ENCODE results near the gene RYK. TPM values are rescaled to one million over a fixed set of nuclear protein-coding genes. Genes with fewer than 3 reads are reported as not detected.

The RYK gene
- polyA plus RNA-seq, 1 of the 3 experiments (the other 2 are of a cell fraction) = 25.9 TPM

DNA sequence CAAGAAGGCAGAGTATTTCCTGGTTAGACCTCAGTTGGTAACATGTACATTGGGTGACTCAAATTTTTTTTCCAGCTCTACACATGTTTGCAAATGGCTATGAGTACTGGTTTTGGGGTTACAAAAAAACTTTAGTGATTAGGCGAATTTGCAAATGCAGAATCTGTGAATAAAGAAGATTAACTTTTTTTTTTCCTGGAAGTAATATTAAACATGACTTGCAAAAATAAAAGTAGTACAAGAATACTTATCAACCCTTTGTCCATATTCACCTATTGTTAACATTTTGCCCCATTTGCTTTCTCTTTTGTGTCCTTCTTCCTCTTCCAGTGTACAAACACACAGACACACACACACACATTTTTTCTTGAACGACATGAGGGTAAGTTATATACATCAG, 47.6 kb upstream of the RYK start (continued):
- TF ChIP-seq GATA2 (CRISPR knock-in tag; IDR thresholded peaks at IDR 0.05) (no peak), TAF1 (IDR thresholded peaks at IDR 0.05; ENCODE audit: borderline replicate concordance, low read depth, low read length) (no peak), POLR2AphosphoS5 (IDR thresholded peaks at IDR 0.05; ENCODE audit: low read depth, low read length) (no peak), FOXJ3 (CRISPR knock-in tag; IDR thresholded peaks at IDR 0.05) (no peak), USF2 (IDR thresholded peaks at IDR 0.05; ENCODE audit: borderline replicate concordance, low read depth, low read length) (no peak)

- H3K27me3 ChIP-seq (ENCODE audit: insufficient read depth) = no peaks in the 10 kb centered on the region
- no peaks in the 10 kb centered on the region for H3K36me3 ChIP-seq (replicated peaks in 1 of 2; ENCODE audit: control insufficient read depth in 1 of 2, insufficient read depth in 2 of 2, low read length in 1 of 2)
- DNase-seq = no peak
- no peaks in the 10 kb centered on the region for H3F3A ChIP-seq (replicated peaks; ENCODE audit: insufficient read depth)
- no peaks in the 10 kb centered on the region for H4K20me1 ChIP-seq (ENCODE audit: insufficient read depth)
- no peak overlapping the region for H3K4me2 ChIP-seq
- peaks cover 12% of the 10 kb centered on the region; the same call in 1 of the 2 replicates for H3K9me3 ChIP-seq
- H3K79me2 ChIP-seq (ENCODE audit: insufficient read depth) = no peaks in the 10 kb centered on the region
- no peak overlapping the region for H3K27ac ChIP-seq (ENCODE audit: low read depth in 2 of 2, low read length in 1 of 2)
- H3K4me1 ChIP-seq (ENCODE audit: control insufficient read depth in 1 of 2, insufficient read depth in 2 of 2, low read depth in 1 of 2, low read length in 1 of 2) = peaks cover 0 to 2% of the 10 kb centered on the region in 2 experiments; a peak in 1 of 4 replicates
- TF ChIP-seq SIN3A (IDR thresholded peaks at IDR 0.05; ENCODE audit: borderline replicate concordance, low read depth, low read length) = no peak
- no peak for TF ChIP-seq FOXM1 (IDR thresholded peaks at IDR 0.05; ENCODE audit: low read depth)
- no peak for TF ChIP-seq MEF2A (IDR thresholded peaks at IDR 0.05; ENCODE audit: borderline replicate concordance, low read depth)
- TF ChIP-seq TAF1 (IDR thresholded peaks at IDR 0.05; ENCODE audit: borderline replicate concordance, low read depth, low read length) = no peak
- TF ChIP-seq PBX3 (IDR thresholded peaks at IDR 0.05) = no peak
- ChIA-PET CTCF (no interaction called here), POLR2A (no interaction called here)
- H3K9ac ChIP-seq = no peak overlapping the region
- H2AFZ ChIP-seq (ENCODE audit: low read depth) = no peak overlapping the region
- no peak overlapping the region for H3K4me3 ChIP-seq (ENCODE audit: low read depth in 2 of 2, low read length in 1 of 2)
- H3K9me2 ChIP-seq = no peaks in the 10 kb centered on the region
Observed at GRCh38 chr3:134296616-134297015, 46.0 kb upstream of the RYK start.

DNA sequence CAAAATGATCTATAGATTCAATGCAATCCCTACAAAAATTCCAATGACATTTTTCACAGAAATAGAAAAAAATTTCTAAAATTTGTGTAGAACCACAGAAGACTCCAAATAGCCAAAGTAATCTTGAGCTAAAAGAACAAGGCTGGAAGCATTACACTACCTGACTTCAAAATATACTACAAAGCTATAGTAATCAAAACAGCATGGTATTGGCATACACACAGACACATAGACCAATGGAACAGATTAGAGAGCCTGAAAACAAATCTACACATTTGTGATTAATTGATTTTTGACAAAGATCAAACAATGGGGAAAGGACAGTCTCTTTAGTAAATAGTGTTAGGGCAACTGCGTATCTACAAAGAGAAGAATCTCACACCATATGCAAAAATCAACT, 45.3 kb upstream of the RYK start:
- Histone ChIP-seq H3K9me3 (peaks cover 12% of the 10 kb centered on the region; the same call in 1 of the 2 replicates), H3K36me3 (replicated peaks in 1 of 2; ENCODE audit: control insufficient read depth in 1 of 2, insufficient read depth in 2 of 2, low read length in 1 of 2) (no peaks in the 10 kb centered on the region), H3K4me3 (ENCODE audit: low read depth in 2 of 2, low read length in 1 of 2) (no peak overlapping the region), H4K20me1 (ENCODE audit: insufficient read depth) (no peaks in the 10 kb centered on the region), H3K4me1 (ENCODE audit: control insufficient read depth in 1 of 2, insufficient read depth in 2 of 2, low read depth in 1 of 2, low read length in 1 of 2) (peaks cover 4 to 9% of the 10 kb centered on the region in 2 experiments; a peak in 1 of 4 replicates), H3K4me2 (no peak overlapping the region), H3K79me2 (ENCODE audit: insufficient read depth) (no peaks in the 10 kb centered on the region), H3F3A (replicated peaks; ENCODE audit: insufficient read depth) (no peaks in the 10 kb centered on the region), H3K9me2 (no peaks in the 10 kb centered on the region), H3K27ac (ENCODE audit: low read depth in 2 of 2, low read length in 1 of 2) (no peak overlapping the region), H3K9ac (no peak overlapping the region), H3K27me3 (ENCODE audit: insufficient read depth) (no peaks in the 10 kb centered on the region), H2AFZ (ENCODE audit: low read depth) (no peak overlapping the region)
- 89% methylated on average over 1 of the region's 1 CpG for WGBS (ENCODE audit: low lambda C conversion rate)
- CTCF ChIA-PET = interaction anchor here (1.0 to 1.8 kb wide), 3 partner anchors 12 to 153 kb away, joined by 3 to 5 read pairs (median 5); no protein-coding TSS in a partner anchor
- TF ChIP-seq MEF2A (IDR thresholded peaks at IDR 0.05; ENCODE audit: borderline replicate concordance, low read depth) (no peak), YY1 (IDR thresholded peaks at IDR 0.05; ENCODE audit: low read depth) (no peak), FOSL2 (IDR thresholded peaks at IDR 0.05; ENCODE audit: borderline replicate concordance, low read depth) (no peak), MXI1 (IDR thresholded peaks at IDR 0.05; ENCODE audit: low read depth, low read length) (no peak), POLR2AphosphoS5 (IDR thresholded peaks at IDR 0.05; ENCODE audit: low read depth, low read length) (no peak), RXRA (IDR thresholded peaks at IDR 0.05; ENCODE audit: borderline replicate concordance, low read depth) (no peak), RCOR1 (IDR thresholded peaks at IDR 0.05; ENCODE audit: low read length) (no peak), NRF1 (IDR thresholded peaks at IDR 0.05; ENCODE audit: low read depth, low read length) (no peak), ELF1 (IDR thresholded peaks at IDR 0.05) (no peak), EP300 (IDR thresholded peaks at IDR 0.05; ENCODE audit: borderline replicate concordance in 1 of 2, low read depth in 1 of 2, low read length in 1 of 2) (no peak)
- DNase-seq = no peak
- POLR2A ChIA-PET = no interaction called here
